HG03097 (cell line): Measurements from ENCODE around the gene FUT8.
"Not testable (repeated sequence)": the region's sequence is repeated elsewhere in the genome, so short reads cannot be mapped to it uniquely, and the experiment has no call there.

Source experiments
- ATAC-seq: cut with Tn5 transposase; IDR thresholded peaks from one replicate; pipeline ENCODE4 v1.9.1; 2021; ENCODE audit not compliant: unreplicated experiment, low FRiP score

The FUT8 gene

DNA sequence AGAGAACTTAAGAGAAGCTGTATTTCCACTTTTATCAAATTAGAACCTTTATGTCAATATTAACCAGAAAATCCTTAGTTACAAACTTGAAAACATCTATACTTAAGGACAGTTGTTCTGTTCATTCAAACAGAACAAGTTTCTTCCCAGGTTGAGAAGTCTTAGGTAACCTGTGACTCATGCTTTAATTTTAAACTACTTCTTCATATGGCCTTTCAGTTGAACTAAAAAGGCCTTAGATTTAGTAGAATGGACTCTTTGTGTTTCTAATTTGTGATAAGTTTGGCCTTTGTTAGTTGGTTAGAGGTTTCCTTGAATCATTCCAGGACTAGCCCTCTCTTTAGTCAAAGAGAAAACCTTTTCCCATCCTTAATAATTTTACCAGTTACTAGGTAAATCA is 274.2 kb downstream of the FUT8 start:
- ATAC-seq, result no peak

DNA sequence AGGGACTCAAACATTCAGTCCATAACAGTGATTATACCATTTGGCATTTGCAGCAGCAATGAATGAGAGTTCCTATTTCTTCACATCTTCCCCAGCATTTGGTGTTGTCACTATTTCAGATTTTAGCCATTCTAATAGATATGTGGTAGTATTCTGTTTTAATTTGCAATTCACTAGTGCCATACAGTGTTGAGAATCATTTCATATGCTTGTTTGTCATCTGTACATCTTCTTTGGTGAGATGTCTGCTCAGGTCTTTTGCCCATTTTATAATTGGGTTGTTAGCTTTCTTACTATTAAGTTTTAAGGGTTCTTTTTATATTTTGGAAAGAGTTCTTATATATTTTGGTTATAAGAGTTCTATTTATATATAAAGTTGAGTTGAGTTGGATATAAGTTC is 276.5 kb downstream of the FUT8 start:
- no peak for ATAC-seq

DNA sequence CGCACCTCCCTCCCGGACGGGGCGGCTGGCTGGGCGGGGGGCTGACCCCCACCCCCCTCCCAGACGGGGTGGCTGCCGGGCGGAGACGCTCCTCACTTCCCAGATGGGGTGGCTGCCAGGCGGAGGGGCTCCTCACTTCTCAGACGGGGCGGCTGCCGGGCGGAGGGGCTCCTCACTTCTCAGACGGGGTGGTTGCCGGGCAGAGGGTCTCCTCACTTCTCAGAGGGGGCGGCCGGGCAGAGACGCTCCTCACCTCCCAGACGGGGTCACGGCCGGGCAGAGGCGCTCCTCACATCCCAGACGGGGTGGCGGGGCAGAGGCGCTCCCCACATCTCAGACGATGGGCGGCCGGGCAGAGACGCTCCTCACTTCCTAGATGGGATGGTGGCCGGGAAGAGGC is 280.0 kb downstream of the FUT8 start:
- ATAC-seq, result not testable (repeated sequence)

DNA sequence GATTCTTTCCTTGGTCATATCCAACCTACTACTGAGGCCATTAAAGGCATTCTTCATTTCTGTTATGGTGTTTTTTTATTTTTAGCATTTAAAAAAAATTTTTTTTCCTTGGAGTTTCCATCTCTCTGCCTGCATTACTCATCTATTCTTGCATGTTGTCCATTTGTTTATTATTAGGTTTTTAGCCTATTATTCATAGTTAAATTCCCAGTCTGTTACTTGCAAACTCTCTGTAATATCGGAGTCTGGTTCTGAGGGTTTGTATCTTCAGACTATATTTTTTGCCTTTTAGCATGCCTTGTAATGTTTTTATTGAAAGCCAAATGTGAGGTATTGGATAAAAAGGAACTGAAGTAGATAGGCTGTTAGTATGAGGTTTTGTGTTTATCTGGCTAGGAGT is 284.3 kb downstream of the FUT8 start:
- ATAC-seq, result no peak

DNA sequence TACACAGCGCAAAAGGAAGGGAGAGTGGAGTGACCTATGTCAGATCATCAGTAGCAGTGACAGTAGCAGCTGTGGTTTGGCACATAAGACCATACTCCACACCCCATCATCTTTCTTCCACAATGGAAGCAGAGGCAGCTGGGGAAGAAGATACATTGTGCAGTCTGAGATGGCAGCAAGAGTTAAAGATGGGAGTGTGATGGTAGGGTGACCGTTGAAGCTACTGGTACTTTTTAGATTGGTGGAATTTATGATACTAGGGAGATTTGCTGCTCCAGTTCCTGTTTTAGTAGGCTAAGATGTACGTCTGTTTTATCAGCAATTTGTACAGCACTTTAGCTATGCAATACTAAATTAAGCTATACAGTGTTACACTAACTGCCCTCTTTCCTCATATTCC is 291.0 kb downstream of the FUT8 start:
- no peak for ATAC-seq

DNA sequence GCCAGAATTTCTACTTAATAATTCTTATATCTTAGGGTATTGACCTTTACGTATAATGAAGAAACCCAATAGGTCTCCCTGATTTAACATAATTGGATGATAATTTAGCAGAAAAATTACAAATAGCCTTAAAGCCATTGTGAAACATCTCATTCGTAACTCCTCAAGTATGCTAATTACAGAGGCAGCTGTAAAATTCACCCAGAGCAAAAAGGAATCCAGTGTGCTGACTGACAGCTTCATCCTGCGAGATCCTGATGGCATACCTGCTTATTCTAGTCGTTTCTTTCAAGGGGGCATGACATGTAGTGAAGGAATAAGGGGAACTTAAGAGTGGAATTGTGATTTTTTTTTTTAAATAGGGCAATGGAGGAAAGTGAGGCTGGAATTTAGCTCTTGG is 291.5 kb downstream of the FUT8 start:
- ATAC-seq, result no peak

DNA sequence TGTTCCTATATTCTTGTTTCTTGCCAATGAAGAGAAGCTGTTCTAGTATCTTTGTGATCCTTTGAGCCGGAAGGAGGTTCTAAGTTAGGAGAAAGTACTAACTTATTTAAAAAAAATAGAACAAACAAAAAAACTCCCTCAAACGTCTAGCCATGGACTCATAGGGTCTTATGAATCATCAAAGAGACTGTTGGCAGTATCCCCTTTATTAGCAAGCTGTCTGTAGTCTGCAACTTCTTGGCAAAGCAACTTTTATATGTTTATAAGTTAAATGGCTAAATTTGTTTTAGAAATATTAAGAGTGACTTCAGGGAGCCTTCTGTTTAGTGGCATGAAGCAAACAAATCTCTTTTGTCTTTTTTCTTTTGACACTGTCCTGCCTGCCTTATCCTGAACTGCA is 291.9 kb downstream of the FUT8 start:
- ATAC-seq, result no peak

DNA sequence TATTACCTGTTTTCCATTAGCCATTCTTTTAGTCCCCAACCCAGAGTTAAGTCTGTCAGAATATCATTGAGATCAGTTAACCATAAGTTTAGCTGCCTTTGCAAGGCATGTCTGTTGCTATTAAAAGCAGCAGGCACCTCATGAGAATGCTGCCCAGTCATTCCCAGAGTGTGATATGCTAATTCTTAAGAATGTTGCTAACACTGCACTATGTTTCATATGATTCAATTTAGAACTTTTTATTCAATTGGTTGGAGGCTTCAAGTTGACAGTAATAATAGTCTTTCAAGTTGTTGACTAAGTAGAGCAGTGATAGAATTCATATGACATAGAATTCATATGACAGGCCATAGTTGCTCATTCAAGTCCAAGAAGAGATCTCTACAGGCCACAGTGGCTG is 292.3 kb downstream of the FUT8 start:
- ATAC-seq, result no peak

DNA sequence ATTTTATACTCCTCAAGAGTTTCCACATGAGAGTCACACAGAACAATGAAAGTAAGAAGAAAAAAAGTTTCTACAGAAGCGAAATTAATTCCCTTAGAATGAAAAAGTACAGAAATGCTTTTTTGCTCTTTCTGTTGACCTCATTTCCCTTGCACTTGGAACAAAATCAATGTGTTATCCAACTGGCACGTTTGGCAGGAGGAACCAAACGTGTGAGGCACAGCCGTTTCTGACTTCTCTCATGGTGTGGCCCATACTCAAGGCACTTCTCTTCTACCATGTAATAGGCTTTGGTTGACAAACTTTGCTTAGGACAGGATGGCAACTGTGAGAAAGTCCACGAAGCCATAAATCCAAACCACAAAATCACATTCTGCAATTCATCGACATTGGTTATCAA is 297.0 kb downstream of the FUT8 start:
- ATAC-seq, result no peak

DNA sequence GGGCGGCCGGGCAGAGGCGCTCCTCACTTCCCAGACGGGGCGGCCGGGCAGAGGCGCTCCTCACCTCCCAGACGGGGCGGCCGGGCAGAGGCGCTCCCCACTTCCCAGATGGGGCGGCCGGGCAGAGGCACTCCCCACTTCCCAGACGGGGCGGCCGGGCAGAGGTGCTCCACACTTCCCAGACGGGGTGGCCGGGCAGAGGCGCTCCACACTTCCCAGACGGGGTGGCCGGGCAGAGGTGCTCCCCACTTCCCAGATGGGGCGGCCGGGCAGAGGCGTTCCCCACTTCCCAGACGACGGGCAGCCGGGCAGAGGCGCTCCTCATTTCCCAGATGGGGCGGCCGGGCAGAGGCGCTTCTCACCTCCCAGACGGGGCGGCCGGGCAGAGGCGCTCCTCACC is 304.3 kb downstream of the FUT8 start:
- not testable (repeated sequence) for ATAC-seq

DNA sequence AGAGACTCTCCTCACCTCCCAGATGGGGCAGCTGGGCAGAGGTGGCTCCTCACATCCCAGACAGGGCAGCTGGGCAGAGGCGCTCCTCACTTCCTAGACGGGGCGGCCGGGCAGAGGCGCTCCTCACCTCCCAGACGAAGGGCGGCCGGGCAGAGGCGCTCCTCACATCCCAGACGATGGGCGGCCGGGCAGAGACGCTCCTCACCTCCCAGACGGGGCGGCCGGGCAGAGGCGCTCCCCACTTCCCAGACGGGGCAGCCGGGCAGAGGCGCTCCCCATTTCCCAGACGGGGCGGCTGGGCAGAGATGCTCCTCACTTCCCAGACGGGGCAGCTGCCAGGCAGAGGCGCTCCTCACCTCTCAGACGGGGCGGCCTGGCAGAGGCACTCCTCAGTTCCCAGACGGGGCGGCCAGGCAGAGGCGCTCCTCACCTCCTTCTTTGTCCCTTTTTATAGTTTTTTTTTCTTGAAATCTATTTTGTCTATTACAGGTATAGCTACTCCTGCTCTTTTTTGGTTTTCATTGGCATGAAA is 304.9 kb downstream of the FUT8 start:
- not testable (repeated sequence) for ATAC-seq

DNA sequence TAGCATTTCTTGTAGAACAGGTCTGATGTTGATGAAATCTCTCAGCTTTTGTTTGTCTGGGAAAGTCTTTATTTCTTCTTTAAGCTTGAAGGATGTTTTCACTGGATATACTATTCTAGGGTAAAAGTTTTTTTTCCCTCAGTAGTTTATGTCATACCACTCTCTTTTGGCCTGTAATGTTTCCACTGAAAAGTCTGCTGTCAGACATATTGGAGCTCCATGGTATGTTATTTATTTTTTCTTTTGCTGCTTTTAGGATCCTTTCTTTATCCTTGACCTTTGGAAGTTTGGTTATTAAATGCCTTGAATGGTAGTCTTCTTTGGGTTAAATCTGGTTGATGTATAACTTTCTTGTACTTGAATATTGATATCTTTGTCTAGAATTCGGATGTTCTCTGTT is 306.1 kb downstream of the FUT8 start:
- no peak for ATAC-seq

DNA sequence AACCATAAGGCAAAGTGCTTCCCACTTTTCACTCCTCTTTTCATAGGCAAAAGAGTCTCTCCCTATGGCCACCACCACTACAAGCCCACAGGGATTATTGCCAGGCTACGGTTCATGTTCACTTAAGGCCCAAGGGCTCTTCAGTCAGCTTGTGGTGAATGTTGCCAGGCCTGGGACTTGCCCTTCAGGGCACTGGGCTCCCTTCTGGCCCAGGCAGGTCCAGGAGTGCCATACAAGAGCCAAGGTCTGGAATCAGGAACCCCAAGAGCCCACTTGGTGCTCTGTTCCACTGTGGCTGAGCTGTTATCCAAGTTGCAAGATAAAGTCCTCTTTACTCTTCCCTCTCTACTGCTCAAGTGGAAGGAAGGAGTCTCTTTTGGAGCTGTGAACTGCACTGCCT is 307.6 kb downstream of the FUT8 start:
- no peak for ATAC-seq

DNA sequence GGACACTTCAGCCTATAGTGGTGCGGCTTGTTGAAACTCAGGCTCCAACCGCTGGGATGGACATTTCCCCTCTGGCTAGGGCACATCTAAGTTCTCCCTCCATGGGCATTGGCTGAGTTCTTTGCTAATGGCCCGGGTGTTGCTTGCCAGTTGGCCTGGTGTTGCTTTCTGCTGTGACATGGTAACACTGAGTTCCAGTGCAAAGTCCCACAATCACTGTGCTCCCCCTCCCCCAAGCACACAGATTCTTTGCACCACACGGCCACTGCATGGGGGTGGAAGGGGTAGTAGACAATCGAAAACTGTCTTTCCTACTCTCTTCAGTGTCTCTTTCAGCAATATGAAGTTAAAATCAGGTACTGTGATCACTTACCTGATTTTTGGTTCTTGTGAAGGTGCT is 308.2 kb downstream of the FUT8 start:
- ATAC-seq, result no peak

DNA sequence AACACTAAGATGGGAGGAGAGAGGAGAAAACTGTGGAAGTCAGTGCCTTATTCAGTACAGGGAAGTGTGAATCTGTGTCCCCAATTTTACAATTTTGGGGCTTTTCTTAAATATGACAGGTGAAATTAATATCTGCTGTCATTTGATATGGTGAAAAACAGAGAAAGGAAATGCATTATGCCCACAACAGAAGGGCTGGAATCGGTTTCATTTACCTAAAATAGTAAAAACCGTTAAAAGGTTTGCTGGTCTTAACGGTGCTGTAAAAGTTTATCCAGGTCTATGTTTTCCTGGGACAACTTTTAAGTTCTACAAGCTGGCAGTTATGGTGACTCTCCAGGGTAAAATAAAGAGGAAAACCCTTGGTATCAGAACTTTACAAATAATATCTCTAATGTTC is 310.8 kb downstream of the FUT8 start:
- ATAC-seq, result no peak

DNA sequence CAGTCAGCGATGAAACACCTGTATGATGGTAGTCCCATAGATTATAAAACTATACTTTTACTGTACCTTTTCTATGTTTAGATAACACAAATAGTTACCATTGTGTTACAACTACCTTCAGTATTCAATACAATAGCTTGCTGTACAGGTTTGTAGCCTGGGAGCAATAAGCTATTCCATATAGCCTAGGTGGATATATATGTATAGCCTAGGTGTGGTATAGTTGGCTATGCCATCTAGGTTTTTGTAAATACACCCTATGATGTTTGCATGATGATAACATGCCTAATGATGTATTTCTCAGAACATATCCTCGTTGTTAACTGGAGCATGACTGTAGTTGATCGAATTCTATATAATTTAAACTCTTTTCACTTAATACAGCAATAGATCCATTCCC is 316.1 kb downstream of the FUT8 start:
- ATAC-seq, result no peak

DNA sequence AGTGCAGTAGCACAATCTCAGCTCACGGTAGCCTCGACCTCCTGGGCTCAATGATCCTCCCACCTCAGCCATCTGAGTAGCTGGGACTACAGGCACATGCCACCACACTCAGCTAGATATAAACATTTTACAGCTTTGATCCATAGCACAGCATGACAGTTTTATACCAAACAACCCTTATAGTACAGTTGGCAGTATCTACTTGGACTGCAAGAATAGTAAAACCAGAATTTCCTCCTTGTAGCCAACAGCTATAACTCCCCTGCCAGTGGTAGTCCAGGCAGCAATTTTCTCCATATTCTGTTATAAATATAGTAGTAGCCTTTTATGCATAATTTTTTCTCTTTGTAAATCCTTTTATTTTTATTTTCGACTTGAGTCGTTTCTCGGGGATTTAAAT is 317.0 kb downstream of the FUT8 start:
- ATAC-seq, result no peak

DNA sequence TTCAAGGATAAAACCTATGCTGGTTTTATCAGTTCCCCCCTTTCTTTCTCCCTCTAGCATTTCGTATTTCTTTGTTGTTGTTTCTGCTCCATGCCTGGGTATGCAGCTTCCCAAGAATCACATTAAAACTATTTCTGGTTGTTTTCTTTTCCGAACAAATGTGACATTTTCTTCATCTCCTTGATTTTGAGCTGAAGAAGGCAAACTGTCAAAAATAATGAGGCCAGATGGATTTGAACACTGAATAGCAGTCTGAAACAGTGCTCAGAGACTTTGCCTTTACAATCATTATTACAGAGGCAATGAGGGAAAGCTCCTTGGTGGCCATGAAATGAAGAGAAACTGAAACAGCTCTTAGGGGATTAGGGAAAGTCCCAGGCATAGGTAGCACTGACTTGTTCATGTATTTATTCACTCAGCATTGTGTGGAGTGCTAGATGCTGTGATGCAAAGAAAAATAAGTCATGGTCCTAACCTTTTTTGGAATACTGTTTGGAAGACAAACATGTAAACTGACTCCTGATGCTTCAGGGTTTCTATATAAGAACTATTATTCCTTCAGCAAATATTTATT is 319.5 kb downstream of the FUT8 start:
- peak; percentile 97 for ATAC-seq

DNA sequence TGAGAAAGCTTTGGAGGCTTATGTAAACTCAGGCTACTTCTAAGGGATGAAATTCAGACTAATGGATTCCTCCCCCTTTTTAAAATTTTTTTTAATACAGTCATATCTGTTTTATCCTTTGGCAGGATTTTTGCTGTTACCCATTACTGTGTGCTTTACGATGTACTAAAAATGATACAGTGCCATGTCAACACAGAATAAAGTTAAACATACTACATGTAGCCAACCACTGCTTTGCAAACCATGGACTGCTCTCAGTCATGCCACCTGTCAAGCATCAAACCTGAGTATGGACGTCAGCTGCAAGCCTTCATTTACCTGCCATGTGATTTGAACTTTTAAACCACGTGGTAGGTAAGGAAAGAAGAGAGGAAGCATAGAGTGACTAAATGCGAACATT is 325.8 kb downstream of the FUT8 start:
- no peak for ATAC-seq

DNA sequence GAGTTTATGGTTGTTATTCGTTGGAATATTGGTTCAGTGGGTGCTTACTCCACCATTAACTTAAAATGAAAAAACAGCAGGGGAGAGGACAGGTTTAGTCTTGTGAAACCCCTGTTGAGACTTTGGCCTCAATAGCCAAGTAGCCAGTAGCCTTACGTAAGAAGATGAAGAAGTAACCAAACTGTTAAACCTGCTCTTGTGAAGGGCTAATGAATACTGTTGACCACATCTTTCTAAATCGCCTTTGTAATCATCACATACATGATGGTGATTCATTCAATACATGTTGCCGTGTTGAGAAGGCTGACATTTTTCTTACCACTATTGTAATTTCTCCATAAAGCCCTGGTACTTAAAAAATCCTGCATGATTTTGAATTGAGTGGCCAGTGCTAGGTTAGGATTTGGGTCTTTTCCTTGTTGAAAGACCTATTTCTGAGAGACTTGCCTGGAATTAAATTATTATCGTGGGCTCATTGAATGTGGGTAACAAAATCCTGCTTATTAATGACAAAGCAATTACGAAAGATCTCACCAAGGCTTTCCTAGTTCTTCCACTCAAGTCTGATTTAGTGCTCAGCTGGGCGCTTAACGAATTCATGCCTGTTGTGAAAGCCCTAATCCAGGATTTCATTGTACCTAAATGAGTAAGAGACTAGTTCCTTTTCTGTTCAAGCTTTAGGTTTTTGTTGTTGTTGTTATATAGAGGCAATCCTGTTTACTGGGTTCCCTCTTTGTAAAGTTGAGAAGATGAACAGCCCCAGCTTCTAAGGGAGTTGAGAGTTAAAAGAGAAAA is 333.1 kb downstream of the FUT8 start:
- no peak for ATAC-seq

DNA sequence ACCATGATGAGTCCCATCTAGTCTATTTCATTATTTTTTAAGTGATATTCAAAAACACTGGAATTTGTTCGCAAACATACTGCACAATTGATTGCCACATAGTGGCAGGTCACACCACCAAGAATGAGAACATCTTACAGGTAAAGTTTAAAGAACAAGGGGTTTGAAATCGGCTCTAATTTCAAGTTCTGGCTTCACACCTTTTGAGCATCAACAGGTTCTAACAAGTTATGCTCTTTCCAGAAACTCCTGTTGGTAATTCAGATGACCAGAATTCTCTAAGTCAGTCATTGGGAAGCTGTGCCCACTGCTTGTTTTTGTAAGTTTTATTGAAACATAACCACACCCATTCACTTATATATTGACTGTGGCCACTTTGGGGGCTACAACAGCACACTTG is 336.3 kb downstream of the FUT8 start:
- no peak for ATAC-seq

DNA sequence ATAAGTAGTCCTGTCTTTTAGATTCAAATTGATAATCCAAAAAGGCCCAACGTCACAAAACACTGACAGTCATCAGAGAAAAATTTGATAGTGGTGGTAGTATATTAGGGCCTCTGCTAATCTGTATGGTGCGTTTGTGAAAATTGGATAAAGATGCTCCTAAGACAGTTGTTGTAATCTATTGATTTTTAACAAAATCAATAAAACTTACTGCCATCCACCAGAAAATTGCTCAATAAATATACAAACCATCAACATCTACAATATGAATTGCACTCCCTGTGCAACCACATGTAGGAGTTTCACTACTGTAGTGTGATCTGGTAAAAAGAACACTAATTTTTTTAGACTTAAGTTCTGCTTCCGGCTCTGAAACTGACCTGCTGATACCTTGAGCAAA is 336.8 kb downstream of the FUT8 start:
- ATAC-seq, result no peak
